ENCODE data around the gene MINDY3.

MINDY3 gene

DNA sequence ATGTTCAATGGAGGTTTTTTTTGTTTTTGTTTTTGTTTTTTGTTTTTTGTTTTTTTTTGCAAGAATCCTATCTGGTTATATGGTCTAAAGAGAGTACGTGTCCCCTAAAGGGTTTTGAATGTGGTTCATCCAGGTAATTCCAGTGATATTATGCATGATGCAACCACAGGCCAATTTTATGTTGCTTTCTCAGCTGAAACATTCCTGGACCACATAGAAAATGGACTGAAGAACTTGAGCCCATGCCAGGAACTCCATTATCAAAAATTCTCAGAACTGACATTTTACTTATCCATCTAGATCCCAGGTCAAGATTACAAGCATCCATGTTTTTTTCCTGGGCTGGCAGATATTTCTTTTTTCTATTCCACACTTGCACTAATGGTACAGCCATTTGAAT lies 11.5 kb upstream of the MINDY3 start:
- no peaks in the 10 kb centered on the region for H3K4me1 ChIP-seq
- H4K20me1 ChIP-seq: no peaks in the 10 kb centered on the region
- H3K9ac ChIP-seq: no peak overlapping the region
- no peaks in the 10 kb centered on the region for H3K27me3 ChIP-seq
- no peak overlapping the region for H3K4me3 ChIP-seq
- no peak for TF ChIP-seq Cebpa-rat (IDR thresholded peaks at IDR 0.05)
- peaks cover 4% of the 10 kb centered on the region; the same call in 1 of the 2 replicates for H3K9me3 ChIP-seq
- no peak overlapping the region for H3K4me2 ChIP-seq
- no peak overlapping the region for H3K27ac ChIP-seq
- H3K36me3 ChIP-seq: no peaks in the 10 kb centered on the region

DNA sequence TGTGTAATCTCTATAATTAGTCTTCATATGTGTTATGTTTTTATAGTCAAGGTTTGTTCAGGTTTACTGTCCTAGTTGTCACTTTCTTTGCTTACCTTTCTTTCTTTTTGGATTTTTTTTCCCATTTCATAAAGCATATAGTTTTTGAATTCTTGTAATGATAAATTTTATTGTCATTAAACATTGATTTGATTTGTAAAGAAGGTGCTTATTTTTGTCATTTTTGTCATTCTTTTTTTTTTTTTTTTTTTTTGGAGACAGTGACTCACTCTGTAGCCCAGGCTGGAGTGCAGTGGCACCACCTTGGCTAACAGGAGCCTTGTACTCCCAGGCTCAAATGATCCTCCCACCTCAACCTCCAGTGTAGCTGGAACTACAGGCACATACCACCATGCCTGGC lies 9.6 kb upstream of the MINDY3 start:
- Histone ChIP-seq H3K4me3 (no peak overlapping the region), H4K20me1 (no peaks in the 10 kb centered on the region), H3K9ac (no peak overlapping the region), H3K4me2 (no peak overlapping the region), H3K27me3 (no peaks in the 10 kb centered on the region), H3K27ac (no peak overlapping the region), H3K9me3 (peaks cover 4% of the 10 kb centered on the region; the same call in 1 of the 2 replicates), H3K4me1 (no peaks in the 10 kb centered on the region), H3K36me3 (no peaks in the 10 kb centered on the region)
- TF ChIP-seq Cebpa-rat (IDR thresholded peaks at IDR 0.05): no peak

DNA sequence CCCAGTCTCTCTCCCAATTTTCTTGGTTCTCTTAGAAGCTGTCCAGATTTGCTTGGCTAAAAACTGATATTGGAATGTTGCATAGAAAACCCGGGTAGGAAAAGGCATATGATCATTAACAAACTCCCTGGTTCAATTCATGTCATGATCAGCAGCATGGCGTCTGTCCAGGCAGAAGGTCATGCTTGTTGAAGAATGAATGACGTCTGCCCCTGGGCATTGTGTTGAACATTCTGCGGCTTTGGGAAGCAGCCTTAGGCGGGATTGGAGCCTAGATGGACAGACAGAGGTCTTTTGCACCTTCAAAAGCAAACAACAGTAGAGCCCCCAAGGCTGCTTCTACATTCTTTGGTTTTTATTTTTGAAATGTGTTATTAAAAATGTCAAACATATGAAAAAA lies 7.7 kb upstream of the MINDY3 start:
- no peaks in the 10 kb centered on the region for H4K20me1 ChIP-seq
- no peak for TF ChIP-seq Cebpa-rat (IDR thresholded peaks at IDR 0.05)
- H3K4me3 ChIP-seq: no peak overlapping the region
- no peaks in the 10 kb centered on the region for H3K36me3 ChIP-seq
- H3K9ac ChIP-seq: no peak overlapping the region
- no peaks in the 10 kb centered on the region for H3K9me3 ChIP-seq
- H3K4me1 ChIP-seq: no peaks in the 10 kb centered on the region
- no peak overlapping the region for H3K4me2 ChIP-seq
- no peaks in the 10 kb centered on the region for H3K27me3 ChIP-seq
- no peak overlapping the region for H3K27ac ChIP-seq

DNA sequence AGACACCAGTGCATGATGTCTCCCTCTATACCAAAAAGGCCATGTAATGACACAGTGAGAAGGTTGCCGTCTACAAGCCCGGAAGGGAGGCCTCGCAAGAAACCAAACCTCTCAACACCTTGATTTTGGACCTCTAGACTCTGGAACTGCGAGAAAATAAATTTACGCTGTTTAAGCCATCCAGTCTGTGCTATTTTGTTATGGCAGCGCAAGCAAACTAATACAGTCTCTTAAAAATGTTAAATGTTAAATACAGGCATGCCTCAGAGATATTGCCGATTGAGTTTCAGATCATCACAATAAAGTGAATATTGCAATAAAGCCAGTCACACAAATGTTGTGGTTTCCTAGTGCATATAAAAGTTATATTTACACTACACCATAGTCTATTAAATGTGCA lies 5.0 kb upstream of the MINDY3 start:
- no peaks in the 10 kb centered on the region for H3K27me3 ChIP-seq

DNA sequence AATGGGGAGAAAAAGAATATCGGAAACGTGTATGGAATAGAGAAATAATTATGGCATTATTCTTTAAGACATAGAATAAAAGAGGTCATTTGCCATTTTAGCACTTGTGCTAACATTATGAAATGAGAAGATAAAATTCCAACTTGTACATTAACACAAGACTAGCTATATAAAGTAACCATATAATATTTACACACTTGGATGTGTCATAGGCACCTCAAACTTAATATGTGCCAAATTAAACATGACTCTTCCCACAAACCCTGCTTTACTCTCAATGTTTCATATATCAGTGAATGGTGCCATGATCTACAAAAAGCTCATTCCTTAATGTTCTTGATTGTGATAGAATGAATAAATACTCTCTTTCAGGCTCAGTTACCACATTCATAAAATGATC lies 4.1 kb upstream of the MINDY3 start:
- H3K36me3 ChIP-seq: no peaks in the 10 kb centered on the region
- no peak overlapping the region for H3K27ac ChIP-seq
- H3K4me1 ChIP-seq: peaks cover 8% of the 10 kb centered on the region
- no peaks in the 10 kb centered on the region for H3K9me3 ChIP-seq
- no peak overlapping the region for H3K4me3 ChIP-seq
- H4K20me1 ChIP-seq: peaks cover 2% of the 10 kb centered on the region
- no peak overlapping the region for H3K4me2 ChIP-seq
- no peak for TF ChIP-seq Cebpa-rat (IDR thresholded peaks at IDR 0.05)
- H3K27me3 ChIP-seq: no peaks in the 10 kb centered on the region
- no peak overlapping the region for H3K9ac ChIP-seq

More for the DNA sequence above, 5.0 kb upstream of the MINDY3 start:
- no peaks in the 10 kb centered on the region for H3K36me3 ChIP-seq
- H4K20me1 ChIP-seq: no peaks in the 10 kb centered on the region
- peaks cover 6% of the 10 kb centered on the region for H3K4me1 ChIP-seq
- no peak overlapping the region for H3K4me2 ChIP-seq
- no peak overlapping the region for H3K4me3 ChIP-seq
- TF ChIP-seq Cebpa-rat (IDR thresholded peaks at IDR 0.05): no peak
- no peaks in the 10 kb centered on the region for H3K9me3 ChIP-seq
- no peak overlapping the region for H3K27ac ChIP-seq
- H3K9ac ChIP-seq: no peak overlapping the region

DNA sequence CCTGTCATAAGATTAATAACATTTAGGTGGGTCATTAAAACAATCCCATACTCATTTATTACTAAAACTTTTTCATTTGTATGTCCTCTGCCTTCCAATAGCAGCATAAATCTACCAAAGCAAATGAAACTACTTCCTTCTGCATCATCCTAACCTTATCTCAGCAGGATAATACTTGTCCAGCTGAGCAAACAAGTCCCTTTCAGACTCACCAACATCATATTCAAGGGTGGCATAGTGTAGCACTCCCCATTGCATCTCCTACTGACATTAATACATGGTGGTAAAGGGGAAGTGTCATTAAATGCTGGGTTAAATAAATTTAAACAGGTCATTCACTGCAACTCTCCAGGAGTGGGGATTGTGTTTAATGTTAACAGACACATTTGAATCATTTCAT lies 3.4 kb upstream of the MINDY3 start:
- TF ChIP-seq Cebpa-rat (IDR thresholded peaks at IDR 0.05): no peak
- Histone ChIP-seq H3K4me1 (peaks cover 14% of the 10 kb centered on the region), H3K27ac (no peak overlapping the region)

DNA sequence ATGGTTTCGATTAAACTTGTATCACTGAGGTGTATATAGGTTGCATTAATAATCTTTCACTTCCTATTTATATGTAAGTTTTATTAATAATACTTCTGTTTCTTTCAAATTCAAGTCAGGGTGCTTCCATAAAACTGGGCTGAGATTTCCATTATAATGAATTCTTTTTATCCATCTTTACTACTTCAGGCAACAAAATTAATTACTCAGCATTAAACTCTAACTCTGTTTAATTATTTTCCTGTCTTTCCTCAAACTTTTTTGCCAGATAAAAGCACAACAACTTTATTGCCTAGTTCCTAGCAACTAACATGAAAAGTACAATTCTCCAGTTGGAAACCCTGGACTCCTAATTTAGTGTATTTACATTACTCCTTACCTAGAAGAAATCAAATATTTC lies 3.0 kb upstream of the MINDY3 start:
- H3K4me1 ChIP-seq: peaks cover 18% of the 10 kb centered on the region
- no peak overlapping the region for H3K4me2 ChIP-seq
- H3K4me3 ChIP-seq: no peak overlapping the region
- no peak overlapping the region for H3K27ac ChIP-seq
- H3K9me3 ChIP-seq: no peaks in the 10 kb centered on the region
- no peaks in the 10 kb centered on the region for H3K36me3 ChIP-seq
- no peak overlapping the region for H3K9ac ChIP-seq
- peaks cover 13% of the 10 kb centered on the region for H4K20me1 ChIP-seq
- no peak for TF ChIP-seq Cebpa-rat (IDR thresholded peaks at IDR 0.05)
- no peaks in the 10 kb centered on the region for H3K27me3 ChIP-seq

More for the DNA sequence above, 3.4 kb upstream of the MINDY3 start:
- no peaks in the 10 kb centered on the region for H3K27me3 ChIP-seq
- H3K36me3 ChIP-seq: no peaks in the 10 kb centered on the region
- H4K20me1 ChIP-seq: peaks cover 9% of the 10 kb centered on the region
- H3K9ac ChIP-seq: no peak overlapping the region
- H3K4me3 ChIP-seq: no peak overlapping the region
- H3K9me3 ChIP-seq: no peaks in the 10 kb centered on the region
- H3K4me2 ChIP-seq: no peak overlapping the region

DNA sequence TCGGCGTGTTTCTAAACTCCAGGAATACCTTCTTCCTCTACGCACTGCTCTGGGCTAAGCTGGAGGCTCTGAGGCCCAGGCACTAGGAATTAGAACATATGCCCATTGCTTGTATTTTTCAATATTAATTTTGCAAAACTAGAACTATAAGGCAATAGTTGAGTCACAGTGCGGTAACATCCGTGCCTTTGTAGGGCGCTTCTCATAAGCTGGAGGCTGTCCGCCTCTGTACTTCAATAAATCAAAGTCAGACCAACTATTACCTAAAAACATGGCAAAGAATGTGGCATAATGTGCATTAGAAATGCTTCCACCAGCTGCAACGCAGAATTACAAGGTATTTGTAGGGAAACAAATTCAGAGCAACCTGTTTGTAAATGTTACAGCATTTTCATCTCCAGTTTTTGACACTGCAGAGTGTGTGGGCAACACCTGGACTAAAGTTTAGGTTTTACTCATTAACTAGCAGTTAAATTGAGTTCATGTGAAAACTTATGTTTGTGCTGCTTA lies 440 bp upstream of the MINDY3 start:
- H3K9ac ChIP-seq: peak overlapping the region; percentile 89
- H3K4me3 ChIP-seq: peak overlapping the region; percentile 97
- H3K9me3 ChIP-seq: no peaks in the 10 kb centered on the region
- H3K27me3 ChIP-seq: no peaks in the 10 kb centered on the region
- H4K20me1 ChIP-seq: peaks cover 35% of the 10 kb centered on the region
- peaks cover 3% of the 10 kb centered on the region; the same call in 1 of the 2 replicates for H3K36me3 ChIP-seq
- no peak for TF ChIP-seq Cebpa-rat (IDR thresholded peaks at IDR 0.05)
- peak overlapping the region; percentile 91 for H3K4me2 ChIP-seq
- peaks cover 40% of the 10 kb centered on the region for H3K4me1 ChIP-seq
- H3K27ac ChIP-seq: peak overlapping the region; percentile 82

DNA sequence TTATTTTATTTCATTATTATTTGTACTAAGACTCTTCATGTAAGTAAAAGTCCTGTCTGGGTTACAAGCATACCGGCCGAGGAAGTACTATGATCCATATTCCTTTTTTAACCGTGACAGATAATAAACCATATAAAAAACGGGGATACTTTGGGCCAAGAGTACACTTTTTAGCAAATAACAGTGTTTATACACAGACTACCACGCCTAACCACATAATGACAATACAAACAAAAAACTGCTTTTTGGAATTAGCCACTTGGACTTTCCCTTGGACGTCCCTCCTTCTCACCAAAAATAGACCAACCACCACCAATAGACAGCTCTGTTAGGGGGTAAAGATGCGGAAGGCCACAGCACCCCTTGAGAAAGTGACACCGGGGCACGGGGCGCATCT lies 800 bp downstream of the MINDY3 start:
- no peak for TF ChIP-seq Cebpa-rat (IDR thresholded peaks at IDR 0.05)
- peak overlapping the region; percentile 91 for H3K4me2 ChIP-seq
- H3K36me3 ChIP-seq: peaks cover 8% of the 10 kb centered on the region
- H3K9ac ChIP-seq: peak overlapping the region; percentile 89
- peaks cover 40% of the 10 kb centered on the region for H3K4me1 ChIP-seq
- H3K4me3 ChIP-seq: peak overlapping the region; percentile 97
- peaks cover 40% of the 10 kb centered on the region for H4K20me1 ChIP-seq
- peaks cover 5% of the 10 kb centered on the region; the same call in 1 of the 2 replicates for H3K9me3 ChIP-seq
- peak overlapping the region; percentile 82 for H3K27ac ChIP-seq
- H3K27me3 ChIP-seq: no peaks in the 10 kb centered on the region

DNA sequence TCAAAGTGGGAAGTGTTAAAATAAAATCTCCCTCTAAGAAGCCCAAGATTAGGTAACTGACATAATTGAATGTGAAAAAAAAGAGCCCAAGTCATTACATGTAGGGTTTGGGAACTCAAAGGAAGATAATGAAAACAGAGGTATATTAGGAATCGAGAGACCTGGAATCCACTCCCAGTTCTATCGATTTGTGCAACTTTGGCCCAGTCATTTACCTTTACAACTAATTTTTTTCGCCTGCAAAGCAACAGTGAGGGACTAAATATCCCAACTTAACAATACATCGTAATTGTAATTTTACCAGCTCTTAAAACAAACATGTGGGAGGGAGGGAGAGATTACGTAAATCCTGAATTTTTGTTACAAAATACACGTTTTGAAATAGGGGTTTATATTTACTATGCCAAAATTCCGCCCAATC lies 1.4 kb downstream of the MINDY3 start:
- peaks cover 14% of the 10 kb centered on the region for H3K36me3 ChIP-seq
- H3K27me3 ChIP-seq: no peaks in the 10 kb centered on the region
- H3K4me1 ChIP-seq: peaks cover 40% of the 10 kb centered on the region
- H3K9me3 ChIP-seq: peaks cover 11% of the 10 kb centered on the region; the same call in 1 of the 2 replicates
- no peak for TF ChIP-seq Cebpa-rat (IDR thresholded peaks at IDR 0.05)
- H3K9ac ChIP-seq: peak overlapping the region; percentile 89
- H3K4me3 ChIP-seq: peak overlapping the region; percentile 97
- H3K27ac ChIP-seq: no peak overlapping the region
- H4K20me1 ChIP-seq: peaks cover 45% of the 10 kb centered on the region
- peak overlapping the region; percentile 91 for H3K4me2 ChIP-seq

DNA sequence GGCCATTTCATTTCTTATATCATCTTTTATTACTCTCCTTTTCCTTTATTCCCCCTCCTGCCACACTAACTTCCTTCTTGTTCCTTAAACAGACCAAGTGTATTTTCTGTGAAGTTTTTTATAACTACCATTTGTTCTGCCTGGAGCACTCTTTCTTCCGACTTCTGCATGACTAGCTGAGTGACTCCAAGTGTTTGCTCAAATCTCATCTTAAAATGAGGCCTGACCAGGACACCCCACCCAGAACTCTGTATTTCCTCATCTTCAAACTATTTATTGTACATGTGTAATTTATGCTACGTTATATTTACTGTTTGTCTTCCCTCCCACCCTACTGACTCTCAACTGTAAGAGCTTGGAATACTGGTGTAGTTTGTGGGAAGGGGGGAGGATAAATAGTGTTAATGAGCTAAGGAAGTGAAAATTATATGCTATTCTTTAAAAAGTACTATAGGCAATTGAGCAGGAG lies 3.2 kb downstream of the MINDY3 start:
- peaks cover 45% of the 10 kb centered on the region for H4K20me1 ChIP-seq
- H3K9me3 ChIP-seq: peaks cover 28% of the 10 kb centered on the region
- no peak overlapping the region for H3K4me3 ChIP-seq
- H3K4me1 ChIP-seq: peaks cover 40% of the 10 kb centered on the region
- TF ChIP-seq Cebpa-rat (IDR thresholded peaks at IDR 0.05): no peak
- H3K9ac ChIP-seq: no peak overlapping the region
- no peaks in the 10 kb centered on the region for H3K27me3 ChIP-seq
- no peak overlapping the region for H3K27ac ChIP-seq
- peak overlapping the region; percentile 91 for H3K4me2 ChIP-seq
- H3K36me3 ChIP-seq: peaks cover 31% of the 10 kb centered on the region
